IPS DF 4.7 (cell line): ENCODE measurements around the gene SLC35F1.
"Not testable (repeated sequence)": the region's sequence is repeated elsewhere in the genome, so short reads cannot be mapped to it uniquely, and the experiment has no call there.

ENCODE experiments used
- DNase-seq: peaks from one replicate; pipeline ENCODE4 v3.0.0-alpha.2; 2013; ENCODE audit warnings: low spot score; ENCODE audit errors: extremely low read depth

SLC35F1 gene

GRCh38 chr6:117927866-117928265, 20.8 kb downstream of the SLC35F1 start:
- DNase-seq: no peak

- no peak for DNase-seq
Observed at GRCh38 chr6:117928833-117929232, 21.8 kb downstream of the SLC35F1 start.

- DNase-seq: no peak
Observed at GRCh38 chr6:117929501-117929900, 22.4 kb downstream of the SLC35F1 start.

DNA sequence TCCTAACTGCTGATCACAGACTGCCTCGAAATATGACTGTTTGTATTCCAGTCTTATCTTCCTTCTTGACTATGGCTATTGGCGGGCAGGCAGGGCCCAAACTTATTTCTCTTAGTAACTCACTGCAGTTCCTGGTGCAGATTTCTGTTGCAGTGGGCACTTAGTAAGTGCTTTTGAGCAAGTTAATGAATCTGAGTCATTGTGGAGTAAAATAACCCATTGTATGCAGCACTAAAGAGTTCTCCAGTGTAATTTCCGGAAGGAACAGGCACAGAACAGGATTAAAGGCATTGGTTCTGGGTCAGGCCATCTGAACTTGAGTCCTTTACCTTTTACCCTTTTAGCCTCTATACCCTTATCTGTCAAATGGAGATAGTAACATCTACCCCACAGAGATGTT, 23.6 kb downstream of the SLC35F1 start:
- DNase-seq: no peak

GRCh38 chr6:117932001-117932400, 24.9 kb downstream of the SLC35F1 start:
- no peak for DNase-seq

DNA sequence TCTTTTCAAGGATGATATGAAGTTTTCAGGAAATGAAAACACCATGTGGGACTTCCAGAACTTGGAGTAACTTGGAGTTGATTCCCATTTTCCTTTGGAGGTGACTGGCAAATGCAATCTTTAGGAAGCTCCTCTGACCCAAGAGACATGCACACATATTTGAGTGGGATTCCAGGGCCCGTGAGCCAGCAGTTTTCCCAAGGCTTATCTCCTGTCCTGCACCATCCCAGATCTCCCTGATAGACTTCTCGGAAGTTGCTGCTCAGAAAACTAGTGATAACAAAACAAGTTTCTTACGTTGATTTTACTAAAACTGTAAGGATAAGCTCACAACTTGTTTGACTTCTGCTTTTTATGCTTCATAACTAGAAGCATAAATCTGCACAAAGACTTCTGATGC, 25.6 kb downstream of the SLC35F1 start:
- no peak for DNase-seq

GRCh38 chr6:117933471-117933870, 26.4 kb downstream of the SLC35F1 start:
- DNase-seq: no peak

GRCh38 chr6:117938311-117938995, 31.4 kb downstream of the SLC35F1 start:
- no peak for DNase-seq

DNA sequence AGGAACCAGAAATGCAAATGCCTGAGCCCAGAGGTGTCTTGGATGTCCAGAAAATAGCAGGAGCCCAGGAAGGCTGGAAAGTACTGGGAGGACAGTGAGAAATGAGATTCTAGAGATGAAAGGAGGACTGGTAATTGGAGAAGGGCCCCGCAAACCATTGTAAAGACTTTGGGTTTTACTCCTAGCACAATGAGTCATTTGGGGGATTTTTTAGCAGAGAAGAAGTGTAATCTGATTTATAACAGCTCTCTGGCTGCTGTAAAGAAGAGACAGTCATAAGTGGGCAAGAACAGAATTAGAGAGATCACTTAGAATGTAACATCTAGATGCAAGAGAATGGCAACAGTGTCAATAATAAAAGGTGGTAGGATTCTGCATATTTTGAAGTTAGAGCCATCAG, 40.2 kb downstream of the SLC35F1 start:
- no peak for DNase-seq

DNA sequence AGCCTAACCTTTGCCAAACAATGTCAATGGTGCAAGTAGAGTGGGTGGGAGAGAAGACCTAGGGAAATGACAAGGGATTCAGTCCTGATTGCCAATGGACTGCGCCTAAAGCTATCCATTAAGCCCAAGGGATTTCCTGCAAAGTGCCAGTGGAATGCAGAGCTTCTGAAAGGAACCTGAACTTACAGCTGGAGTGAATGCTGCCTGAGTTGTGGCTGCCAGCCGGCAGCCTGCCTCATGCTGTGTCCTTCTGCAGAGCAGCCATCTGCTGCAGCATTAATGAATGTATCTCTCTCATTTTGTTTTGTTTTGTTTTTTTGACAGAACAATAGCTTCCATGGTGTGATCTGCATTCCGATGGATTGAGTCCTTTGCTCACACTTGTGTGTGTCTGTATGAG, 44.7 kb downstream of the SLC35F1 start:
- DNase-seq: peak; percentile 53

DNA sequence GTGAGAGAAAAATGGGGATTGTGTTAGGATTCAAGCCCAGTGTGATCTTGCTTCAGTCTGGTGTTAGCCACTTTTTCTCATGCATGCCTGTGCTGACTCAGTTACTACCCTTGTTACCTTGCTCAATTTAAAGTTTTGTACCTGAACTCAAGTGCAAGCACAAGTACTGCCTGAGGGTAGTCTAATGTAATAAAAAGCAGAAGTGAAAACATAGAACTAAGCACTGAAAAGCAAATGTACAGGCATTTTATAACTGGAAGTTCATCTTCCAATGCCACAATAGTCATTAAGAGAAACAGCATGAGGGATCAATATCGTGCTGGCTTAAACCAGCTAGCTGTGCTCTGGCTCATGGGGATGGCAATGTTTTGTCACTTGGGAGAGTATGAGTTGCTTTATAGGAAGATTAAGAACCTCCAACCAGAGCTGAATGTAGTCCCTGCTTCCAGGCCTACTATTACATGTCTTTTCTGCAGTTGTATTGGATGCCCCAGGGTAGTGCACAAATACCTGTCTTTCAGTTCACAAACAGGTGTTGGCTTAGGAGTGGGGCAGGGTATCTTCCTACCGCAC, 48.7 kb downstream of the SLC35F1 start:
- DNase-seq: no peak

- DNase-seq: no peak
Observed at GRCh38 chr6:117956386-117956785, 49.3 kb downstream of the SLC35F1 start.

GRCh38 chr6:117958536-117958935, 51.5 kb downstream of the SLC35F1 start:
- no peak for DNase-seq

- no peak for DNase-seq
Observed at GRCh38 chr6:117960877-117961276, 53.8 kb downstream of the SLC35F1 start.

DNA sequence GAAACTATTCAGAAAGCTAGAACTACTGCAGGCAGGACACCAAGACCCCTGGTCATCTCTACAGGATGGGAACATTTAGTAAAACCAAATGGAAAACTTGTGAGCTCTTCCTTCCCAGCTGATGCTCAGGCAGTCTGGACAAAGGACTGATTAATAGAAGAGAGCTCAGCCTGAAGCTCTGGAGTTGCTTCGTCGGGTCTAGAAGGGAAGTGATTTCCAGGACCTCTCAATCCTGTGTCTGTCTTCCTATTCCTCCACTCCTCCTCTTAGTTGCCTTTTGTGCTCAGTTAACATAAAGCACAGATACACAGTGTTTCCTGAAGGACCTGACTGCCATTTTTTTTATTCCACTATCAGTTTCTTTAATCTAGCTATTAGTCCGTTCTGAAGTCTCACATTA, 54.2 kb downstream of the SLC35F1 start:
- no peak for DNase-seq

GRCh38 chr6:117965763-117966162, 58.7 kb downstream of the SLC35F1 start:
- not testable (repeated sequence) for DNase-seq

DNA sequence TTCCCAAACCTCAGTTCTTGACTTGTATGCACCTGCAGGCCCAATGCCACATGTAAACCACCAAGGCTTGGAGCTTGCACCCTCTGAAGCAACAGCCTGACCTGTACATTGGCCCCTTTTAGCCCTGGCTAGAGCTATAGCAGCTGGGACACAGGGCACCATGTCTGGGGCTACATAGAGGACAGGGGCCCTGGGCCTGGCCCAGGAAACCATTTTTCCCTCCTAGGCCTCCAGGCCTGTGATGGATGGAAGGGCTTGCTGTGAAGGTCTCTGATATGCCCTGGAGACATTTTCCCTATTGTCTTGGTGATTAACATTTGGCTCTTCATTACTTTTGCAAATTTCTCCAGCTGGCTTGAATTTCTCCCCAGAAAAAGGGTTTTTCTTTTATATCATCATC, 64.6 kb downstream of the SLC35F1 start:
- no peak for DNase-seq

DNA sequence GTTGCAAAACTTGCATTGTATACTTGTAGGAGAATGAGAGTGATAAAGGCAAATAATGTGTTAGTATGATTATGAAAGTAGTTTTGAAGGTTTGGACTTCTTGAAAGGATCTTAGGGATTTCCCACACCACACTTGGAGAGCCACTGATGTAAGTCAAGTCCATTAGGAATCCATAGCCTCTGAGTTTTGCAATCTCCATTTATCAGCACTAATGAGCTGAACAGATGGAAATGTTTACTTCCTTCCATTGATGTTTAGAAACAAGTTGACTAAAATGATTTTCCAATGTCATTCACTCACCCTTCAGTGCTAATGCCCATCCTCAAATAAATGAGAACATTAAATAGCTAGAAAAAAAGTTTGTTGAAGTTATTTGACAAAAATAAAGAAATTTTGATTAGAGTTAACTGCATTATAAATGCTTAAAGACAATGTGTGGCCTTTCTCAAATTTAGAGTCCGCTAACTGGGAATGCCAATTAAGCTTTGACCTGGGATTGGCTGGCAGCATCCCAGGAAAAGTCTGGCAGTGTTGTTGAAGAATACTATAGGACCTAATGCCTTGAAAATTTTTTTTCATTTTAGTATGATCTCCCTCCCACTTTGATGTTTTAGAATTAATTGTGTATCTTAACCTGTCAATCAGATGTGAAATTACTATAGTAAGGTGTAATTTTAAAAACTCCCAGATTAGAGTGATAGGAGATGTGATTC, 68.0 kb downstream of the SLC35F1 start:
- no peak for DNase-seq

DNA sequence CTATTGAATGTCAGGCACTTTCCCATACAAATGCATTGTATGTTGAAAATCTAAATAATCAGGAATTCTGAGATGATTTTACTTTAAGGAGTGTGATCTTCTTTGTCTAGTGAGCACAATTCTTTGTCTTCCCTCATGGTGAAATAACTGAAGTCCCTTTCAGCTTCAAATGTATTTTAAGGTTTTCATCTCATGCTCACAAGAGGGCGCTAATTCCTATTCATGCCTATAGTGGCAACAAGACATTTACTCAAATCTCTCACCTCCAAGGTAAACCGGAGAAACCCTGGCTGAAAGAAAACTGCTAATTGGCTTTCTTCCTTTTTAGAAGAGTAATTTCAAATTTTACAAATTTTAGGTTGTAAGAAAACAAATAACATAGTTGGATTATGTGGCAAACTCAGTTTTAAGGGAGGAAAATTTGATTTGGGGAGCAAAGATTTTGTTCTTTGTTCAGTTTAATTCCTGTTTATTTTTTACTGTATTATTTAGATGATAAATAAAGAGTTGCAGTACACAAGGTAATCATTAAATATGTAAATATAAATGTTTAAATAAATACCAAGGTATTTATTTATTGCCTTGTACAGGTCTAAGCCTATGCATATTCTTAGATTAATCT, 69.1 kb downstream of the SLC35F1 start:
- peak; percentile 33 for DNase-seq

- DNase-seq: no peak
Observed at GRCh38 chr6:117985916-117986315, 78.9 kb downstream of the SLC35F1 start.

- no peak for DNase-seq
Observed at GRCh38 chr6:117986396-117986795, 79.3 kb downstream of the SLC35F1 start.

GRCh38 chr6:117989086-117989485, 82.0 kb downstream of the SLC35F1 start:
- no peak for DNase-seq
